Measurements from ENCODE around the gene RNF8. TPM values are rescaled to one million over a fixed set of nuclear protein-coding genes. Genes with fewer than 3 reads are reported as not detected.
"Not testable (repeated sequence)": the region's sequence is repeated elsewhere in the genome, so short reads cannot be mapped to it uniquely, and the experiment has no call there.

The RNF8 gene
- polyA plus RNA-seq (2012; ENCODE audit: low read depth, missing spikeins), result 12.3 TPM

GRCh38 chr6:37353761-37354525, at the start of gene RNF8:
Gene RNF8 (plus strand): TSS chr6:37353983. CDS start chr6:37354165, 182 bp downstream.
- peak; percentile 69 for TF ChIP-seq POLR2A (IDR thresholded peaks at IDR 0.05; ENCODE audit: low read depth, low read length)
- TF ChIP-seq POU2F2 (IDR thresholded peaks at IDR 0.05; ENCODE audit: low read depth, low read length), result peak; percentile 48; the same call in 1 of the 2 replicates
- TF ChIP-seq SPI1 (IDR thresholded peaks at IDR 0.05; ENCODE audit: low read depth, low read length), result no peak
- peak; percentile 66 for TF ChIP-seq PAX5 (IDR thresholded peaks at IDR 0.05; ENCODE audit: insufficient read depth, low read length, severe bottlenecking)
- DNase-seq (ENCODE audit: insufficient read length, low spot score) (peak; percentile 97), FAIRE-seq (peak; percentile 92)

GRCh38 chr6:37304766-37305165, 49.0 kb upstream of the RNF8 start:
- no peak for FAIRE-seq
- no peak for TF ChIP-seq PAX5 (IDR thresholded peaks at IDR 0.05; ENCODE audit: insufficient read depth, low read length, severe bottlenecking)
- TF ChIP-seq TAF1 (IDR thresholded peaks at IDR 0.05; ENCODE audit: low read depth, low read length), result no peak
- no peak for TF ChIP-seq POU2F2 (IDR thresholded peaks at IDR 0.05; ENCODE audit: low read depth, low read length)
- TF ChIP-seq SPI1 (IDR thresholded peaks at IDR 0.05; ENCODE audit: low read depth, low read length), result no peak
- no peak for TF ChIP-seq POLR2A (IDR thresholded peaks at IDR 0.05; ENCODE audit: low read depth, low read length)
- TF ChIP-seq POLR2AphosphoS5 (IDR thresholded peaks at IDR 0.05; ENCODE audit: low read depth, low read length), result no peak
- DNase-seq (ENCODE audit: insufficient read length, low spot score), result no peak

DNA sequence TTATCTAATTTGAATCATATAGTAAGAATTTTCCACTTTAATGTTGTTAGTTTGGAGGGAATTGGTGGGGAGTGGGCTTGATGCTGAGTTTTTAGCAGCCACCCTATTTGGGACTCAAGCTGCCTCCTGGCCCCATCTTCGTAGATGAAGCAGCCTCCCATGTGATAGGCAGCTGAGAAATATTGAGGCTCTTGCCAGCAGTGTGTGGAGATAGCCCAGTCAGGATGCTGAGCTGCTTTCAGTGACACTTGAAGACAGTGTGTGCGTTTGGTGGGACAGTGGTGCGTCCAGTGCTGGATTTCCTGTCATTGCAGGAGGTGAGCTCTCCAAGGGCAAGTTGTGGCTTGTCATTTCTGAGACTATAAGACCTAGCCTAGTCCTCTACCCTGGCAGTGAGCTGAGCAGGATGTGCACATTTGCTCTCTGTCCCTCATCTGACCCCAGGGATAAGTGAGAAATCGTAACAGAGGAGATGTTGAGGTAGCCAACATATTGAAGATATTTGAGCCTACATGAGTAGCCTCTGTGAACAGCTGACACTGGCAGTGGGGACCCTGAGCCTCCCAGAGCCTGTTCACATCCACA, 47.9 kb upstream of the RNF8 start:
- no peak for DNase-seq (ENCODE audit: insufficient read length, low spot score)
- peak; percentile 26 for FAIRE-seq

DNA sequence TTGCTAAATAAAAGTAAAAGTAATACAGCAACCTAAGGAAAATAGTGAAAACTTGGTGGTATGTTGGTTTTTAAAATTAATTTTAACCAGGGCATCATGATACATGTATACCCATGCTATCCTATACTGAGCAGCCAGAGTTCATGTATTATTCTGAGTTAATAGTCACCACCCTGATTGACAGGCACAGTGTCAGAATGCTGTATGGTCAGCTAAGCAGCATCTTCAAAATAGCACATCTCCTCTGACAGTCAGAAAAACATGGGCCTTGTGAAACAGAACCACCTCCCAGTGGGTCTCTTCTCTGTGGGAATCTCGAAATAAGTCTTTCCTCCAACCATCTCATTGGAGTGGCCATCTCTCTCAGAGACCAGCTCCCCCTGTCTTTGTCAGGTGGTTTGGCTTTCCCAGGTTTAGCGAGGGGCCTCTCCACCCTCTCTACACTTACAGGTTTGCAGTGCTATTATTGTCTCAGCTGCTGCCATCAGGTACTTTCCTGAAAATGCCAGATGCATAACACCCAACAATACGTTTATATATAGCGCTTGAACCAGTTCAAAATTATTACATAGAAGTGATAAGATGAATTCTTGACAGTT, 47.1 kb upstream of the RNF8 start:
- TF ChIP-seq TAF1 (IDR thresholded peaks at IDR 0.05; ENCODE audit: low read depth, low read length) (no peak), SPI1 (IDR thresholded peaks at IDR 0.05; ENCODE audit: low read depth, low read length) (no peak), PAX5 (IDR thresholded peaks at IDR 0.05; ENCODE audit: insufficient read depth, low read length, severe bottlenecking) (no peak), POLR2AphosphoS5 (IDR thresholded peaks at IDR 0.05; ENCODE audit: low read depth, low read length) (no peak), POLR2A (IDR thresholded peaks at IDR 0.05; ENCODE audit: low read depth, low read length) (no peak), POU2F2 (IDR thresholded peaks at IDR 0.05; ENCODE audit: low read depth, low read length) (no peak)
- peak; percentile 40 for FAIRE-seq
- no peak for DNase-seq (ENCODE audit: insufficient read length, low spot score)

More for the DNA sequence above, 47.9 kb upstream of the RNF8 start:
- TF ChIP-seq POU2F2 (IDR thresholded peaks at IDR 0.05; ENCODE audit: low read depth, low read length) (no peak), POLR2AphosphoS5 (IDR thresholded peaks at IDR 0.05; ENCODE audit: low read depth, low read length) (no peak), SPI1 (IDR thresholded peaks at IDR 0.05; ENCODE audit: low read depth, low read length) (no peak)

DNA sequence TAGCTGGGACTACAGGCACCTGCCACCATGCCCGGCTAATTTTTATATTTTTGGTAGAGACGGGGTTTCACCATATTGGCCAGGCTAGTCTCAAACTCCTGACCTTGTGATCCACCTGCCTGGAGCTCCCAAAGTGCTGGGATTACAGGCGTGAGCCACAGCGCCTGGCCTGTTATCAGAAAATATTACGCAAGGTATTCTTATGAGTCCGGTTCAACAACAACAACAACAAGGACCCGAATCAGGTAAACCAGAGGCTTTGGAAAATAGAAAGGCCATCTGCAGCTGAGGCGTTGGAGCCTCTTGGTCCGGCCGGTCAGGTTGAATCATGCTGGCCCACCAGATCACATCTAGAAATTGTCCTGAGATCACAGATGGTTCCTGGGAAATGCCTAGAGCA, 46.3 kb upstream of the RNF8 start:
- DNase-seq (ENCODE audit: insufficient read length, low spot score); FAIRE-seq: not testable (repeated sequence)

- DNase-seq (ENCODE audit: insufficient read length, low spot score) (no peak), FAIRE-seq (no peak)
- TF ChIP-seq TAF1 (IDR thresholded peaks at IDR 0.05; ENCODE audit: low read depth, low read length) (no peak), POU2F2 (IDR thresholded peaks at IDR 0.05; ENCODE audit: low read depth, low read length) (no peak), SPI1 (IDR thresholded peaks at IDR 0.05; ENCODE audit: low read depth, low read length) (no peak), POLR2AphosphoS5 (IDR thresholded peaks at IDR 0.05; ENCODE audit: low read depth, low read length) (no peak), PAX5 (IDR thresholded peaks at IDR 0.05; ENCODE audit: insufficient read depth, low read length, severe bottlenecking) (no peak)
These were observed 45.5 kb upstream of the RNF8 start for GRCh38 chr6:37308069-37308815.

GRCh38 chr6:37309046-37309445, 44.7 kb upstream of the RNF8 start:
- FAIRE-seq (no peak), DNase-seq (ENCODE audit: insufficient read length, low spot score) (no peak)
- TF ChIP-seq TAF1 (IDR thresholded peaks at IDR 0.05; ENCODE audit: low read depth, low read length) (no peak), POLR2A (IDR thresholded peaks at IDR 0.05; ENCODE audit: low read depth, low read length) (no peak), SPI1 (IDR thresholded peaks at IDR 0.05; ENCODE audit: low read depth, low read length) (no peak), PAX5 (IDR thresholded peaks at IDR 0.05; ENCODE audit: insufficient read depth, low read length, severe bottlenecking) (no peak), POLR2AphosphoS5 (IDR thresholded peaks at IDR 0.05; ENCODE audit: low read depth, low read length) (no peak), POU2F2 (IDR thresholded peaks at IDR 0.05; ENCODE audit: low read depth, low read length) (no peak)

GRCh38 chr6:37309692-37310091, 44.1 kb upstream of the RNF8 start:
- DNase-seq (ENCODE audit: insufficient read length, low spot score) (no peak), FAIRE-seq (no peak)
- TF ChIP-seq POU2F2 (IDR thresholded peaks at IDR 0.05; ENCODE audit: low read depth, low read length) (no peak), SPI1 (IDR thresholded peaks at IDR 0.05; ENCODE audit: low read depth, low read length) (no peak), PAX5 (IDR thresholded peaks at IDR 0.05; ENCODE audit: insufficient read depth, low read length, severe bottlenecking) (no peak), POLR2AphosphoS5 (IDR thresholded peaks at IDR 0.05; ENCODE audit: low read depth, low read length) (no peak), TAF1 (IDR thresholded peaks at IDR 0.05; ENCODE audit: low read depth, low read length) (no peak), POLR2A (IDR thresholded peaks at IDR 0.05; ENCODE audit: low read depth, low read length) (no peak)

- no peak for TF ChIP-seq POLR2A (IDR thresholded peaks at IDR 0.05; ENCODE audit: low read depth, low read length)
- TF ChIP-seq POU2F2 (IDR thresholded peaks at IDR 0.05; ENCODE audit: low read depth, low read length), result no peak
- TF ChIP-seq POLR2AphosphoS5 (IDR thresholded peaks at IDR 0.05; ENCODE audit: low read depth, low read length), result no peak
- TF ChIP-seq SPI1 (IDR thresholded peaks at IDR 0.05; ENCODE audit: low read depth, low read length), result no peak
- no peak for TF ChIP-seq PAX5 (IDR thresholded peaks at IDR 0.05; ENCODE audit: insufficient read depth, low read length, severe bottlenecking)
- TF ChIP-seq TAF1 (IDR thresholded peaks at IDR 0.05; ENCODE audit: low read depth, low read length), result no peak
- DNase-seq (ENCODE audit: insufficient read length, low spot score) (no peak), FAIRE-seq (no peak)
These were observed 42.8 kb upstream of the RNF8 start for GRCh38 chr6:37310966-37311365.
